Osteoblast (primary cell): ENCODE measurements around the gene RER1. TPM values are rescaled to one million over a fixed set of nuclear protein-coding genes. Genes with fewer than 3 reads are reported as not detected.

Source experiments
- DNase-seq: peaks from one replicate; pipeline ENCODE4 v3.0.0; 2011; ENCODE audit warnings: low spot score, mixed read lengths; ENCODE audit not compliant: insufficient read length; ENCODE audit errors: missing footprints
- H2AFZ ChIP-seq: 2 replicates; pipeline ENCODE4 v1.6.0; 2011; ENCODE audit warnings: mild to moderate bottlenecking, low read length
- H3K27ac ChIP-seq: 2 replicates; pipeline ENCODE4 v1.5.1; 2011; ENCODE audit warnings: mild to moderate bottlenecking, low read depth, low read length, moderate library complexity
- H3K27me3 ChIP-seq: 2 replicates; pipeline ENCODE4 v1.6.0; 2012; ENCODE audit warnings: mild to moderate bottlenecking, control low read depth, inconsistent platforms, low read length, moderate library complexity; ENCODE audit not compliant: insufficient read depth
- H3K36me3 ChIP-seq: 2 replicates; pipeline ENCODE4 v1.5.1; 2011; ENCODE audit warnings: mild to moderate bottlenecking, low read length, control low read depth, moderate library complexity; ENCODE audit not compliant: insufficient read depth
- H3K4me1 ChIP-seq: 2 replicates; pipeline ENCODE4 v1.5.1; 2011; ENCODE audit warnings: mild to moderate bottlenecking, low read length, control low read depth, moderate library complexity; ENCODE audit not compliant: insufficient read depth
- H3K4me2 ChIP-seq: 2 replicates; pipeline ENCODE4 v1.6.0; 2011; ENCODE audit warnings: mild to moderate bottlenecking, low read length; ENCODE audit not compliant: insufficient read depth
- H3K4me3 ChIP-seq: fragments of 200-600 bp; sonication (generic); 3 replicates; pipeline ENCODE4 v1.5.1; 2012; ENCODE audit warnings: mild to moderate bottlenecking, low read length, inconsistent platforms; ENCODE audit not compliant: insufficient read depth
- H3K79me2 ChIP-seq: 2 replicates; pipeline ENCODE4 v1.6.0; 2012; ENCODE audit warnings: mild to moderate bottlenecking, low read length, control low read depth, inconsistent platforms; ENCODE audit not compliant: insufficient read depth
- H3K9me3 ChIP-seq: 2 replicates; pipeline ENCODE4 v1.5.1; 2011; ENCODE audit warnings: low read depth, low read length, control low read depth
- H4K20me1 ChIP-seq: 2 replicates; pipeline ENCODE4 v1.6.0; 2012; ENCODE audit warnings: mild to moderate bottlenecking, low read length, control low read depth; ENCODE audit not compliant: insufficient read depth
- total RNA-seq: library from RNA; depleted of rRNA; stranded (reverse); fragments of >200 nt; gene quantifications from 2 replicates; pipeline ENCODE4 v1.2.3, GENCODE V29; 2012
- TF ChIP-seq, protein P1 (sequence below): IDR thresholded peaks from 2 replicates; pipeline ENCODE4 v1.5.1; 2011; ENCODE audit warnings: mild to moderate bottlenecking, low read depth, low read length, moderate library complexity; ENCODE audit errors: extremely low read depth

The RER1 gene
- total RNA-seq, 1 donor = 95.2 TPM

DNA sequence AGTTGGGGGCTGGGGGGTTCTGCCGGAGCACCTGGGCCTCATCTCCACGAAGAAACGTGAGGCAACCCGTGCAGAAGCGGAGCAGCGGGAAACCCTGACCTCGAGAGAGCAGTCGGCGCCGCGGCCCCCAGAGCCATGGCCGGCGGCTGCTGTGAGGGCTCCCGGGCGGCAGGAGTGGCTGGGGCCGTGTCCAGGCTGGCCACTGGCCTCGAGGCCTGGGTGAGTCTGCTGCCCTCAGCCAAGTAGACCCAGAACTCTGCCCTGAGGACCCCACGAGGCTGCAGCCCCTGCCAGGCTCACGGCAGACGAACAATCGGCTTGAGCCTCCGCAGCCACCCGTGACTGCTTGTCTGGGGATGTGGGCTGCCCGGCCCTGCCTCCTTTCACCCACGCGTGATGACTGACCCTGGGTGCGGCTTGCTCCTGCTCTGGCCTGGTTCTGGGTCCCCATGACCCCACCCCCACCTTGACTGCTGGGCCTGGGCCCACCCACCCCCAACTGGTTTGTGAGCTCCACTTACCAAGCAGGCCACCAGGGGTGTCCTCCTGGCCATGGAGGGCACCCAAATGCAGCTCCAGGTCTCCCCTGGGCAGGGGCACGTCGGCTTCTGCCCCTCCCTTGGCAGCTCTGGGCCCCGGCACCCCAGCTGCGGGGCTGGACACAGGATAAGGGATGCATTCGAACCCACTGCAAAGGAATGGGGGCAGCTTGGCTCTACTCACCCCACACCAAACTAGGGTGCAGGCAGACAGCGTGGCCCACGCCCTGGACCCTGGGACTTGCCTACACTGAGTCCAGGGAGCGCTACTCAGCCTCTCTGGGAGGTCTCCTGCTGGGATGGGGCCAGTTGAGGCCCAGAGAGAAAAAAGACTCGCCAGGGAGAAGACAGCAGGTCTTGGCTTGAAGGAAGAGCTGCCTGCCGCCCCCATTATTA is 34.5 kb upstream of the RER1 start:
- H4K20me1 ChIP-seq = no peaks in the 10 kb centered on the region
- no peaks in the 10 kb centered on the region for H3K9me3 ChIP-seq
- no peak overlapping the region for H2AFZ ChIP-seq
- no peak overlapping the region for H3K4me3 ChIP-seq
- peak; percentile 80 for DNase-seq
- TF ChIP-seq, protein P1, sequence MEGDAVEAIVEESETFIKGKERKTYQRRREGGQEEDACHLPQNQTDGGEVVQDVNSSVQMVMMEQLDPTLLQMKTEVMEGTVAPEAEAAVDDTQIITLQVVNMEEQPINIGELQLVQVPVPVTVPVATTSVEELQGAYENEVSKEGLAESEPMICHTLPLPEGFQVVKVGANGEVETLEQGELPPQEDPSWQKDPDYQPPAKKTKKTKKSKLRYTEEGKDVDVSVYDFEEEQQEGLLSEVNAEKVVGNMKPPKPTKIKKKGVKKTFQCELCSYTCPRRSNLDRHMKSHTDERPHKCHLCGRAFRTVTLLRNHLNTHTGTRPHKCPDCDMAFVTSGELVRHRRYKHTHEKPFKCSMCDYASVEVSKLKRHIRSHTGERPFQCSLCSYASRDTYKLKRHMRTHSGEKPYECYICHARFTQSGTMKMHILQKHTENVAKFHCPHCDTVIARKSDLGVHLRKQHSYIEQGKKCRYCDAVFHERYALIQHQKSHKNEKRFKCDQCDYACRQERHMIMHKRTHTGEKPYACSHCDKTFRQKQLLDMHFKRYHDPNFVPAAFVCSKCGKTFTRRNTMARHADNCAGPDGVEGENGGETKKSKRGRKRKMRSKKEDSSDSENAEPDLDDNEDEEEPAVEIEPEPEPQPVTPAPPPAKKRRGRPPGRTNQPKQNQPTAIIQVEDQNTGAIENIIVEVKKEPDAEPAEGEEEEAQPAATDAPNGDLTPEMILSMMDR = no peak
- no peak overlapping the region for H3K4me2 ChIP-seq
- no peaks in the 10 kb centered on the region for H3K36me3 ChIP-seq
- H3K27ac ChIP-seq = no peak overlapping the region
- no peaks in the 10 kb centered on the region for H3K79me2 ChIP-seq
- H3K4me1 ChIP-seq = no peaks in the 10 kb centered on the region
- H3K27me3 ChIP-seq = no peaks in the 10 kb centered on the region

DNA sequence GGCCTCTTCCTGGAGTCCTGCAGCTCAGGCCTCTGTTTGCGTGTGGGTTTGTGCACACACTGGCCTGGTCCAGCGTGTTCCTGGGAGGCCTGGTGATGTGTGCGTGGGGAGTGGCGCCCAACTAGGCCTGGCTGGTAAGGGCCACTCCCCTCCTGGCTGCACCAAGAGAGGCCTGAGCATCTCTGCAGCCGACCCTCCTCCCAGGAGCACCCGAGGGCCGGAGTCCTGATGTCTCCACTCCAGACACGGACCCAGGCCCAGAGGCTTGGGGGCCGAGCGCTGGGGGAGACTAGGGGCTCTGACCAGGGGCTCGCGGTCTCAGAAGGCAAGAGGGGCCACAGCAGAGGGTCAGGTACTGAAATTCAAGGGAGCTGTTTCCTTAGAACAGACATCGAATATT is 33.6 kb upstream of the RER1 start:
- Histone ChIP-seq H3K9me3 (no peaks in the 10 kb centered on the region), H3K36me3 (no peaks in the 10 kb centered on the region), H3K79me2 (no peaks in the 10 kb centered on the region), H4K20me1 (no peaks in the 10 kb centered on the region), H3K27ac (no peak overlapping the region), H3K4me3 (no peak overlapping the region), H3K4me1 (no peaks in the 10 kb centered on the region), H2AFZ (no peak overlapping the region), H3K4me2 (no peak overlapping the region), H3K27me3 (no peaks in the 10 kb centered on the region)
- TF ChIP-seq, protein P1 = no peak
- DNase-seq = peak; percentile 78

DNA sequence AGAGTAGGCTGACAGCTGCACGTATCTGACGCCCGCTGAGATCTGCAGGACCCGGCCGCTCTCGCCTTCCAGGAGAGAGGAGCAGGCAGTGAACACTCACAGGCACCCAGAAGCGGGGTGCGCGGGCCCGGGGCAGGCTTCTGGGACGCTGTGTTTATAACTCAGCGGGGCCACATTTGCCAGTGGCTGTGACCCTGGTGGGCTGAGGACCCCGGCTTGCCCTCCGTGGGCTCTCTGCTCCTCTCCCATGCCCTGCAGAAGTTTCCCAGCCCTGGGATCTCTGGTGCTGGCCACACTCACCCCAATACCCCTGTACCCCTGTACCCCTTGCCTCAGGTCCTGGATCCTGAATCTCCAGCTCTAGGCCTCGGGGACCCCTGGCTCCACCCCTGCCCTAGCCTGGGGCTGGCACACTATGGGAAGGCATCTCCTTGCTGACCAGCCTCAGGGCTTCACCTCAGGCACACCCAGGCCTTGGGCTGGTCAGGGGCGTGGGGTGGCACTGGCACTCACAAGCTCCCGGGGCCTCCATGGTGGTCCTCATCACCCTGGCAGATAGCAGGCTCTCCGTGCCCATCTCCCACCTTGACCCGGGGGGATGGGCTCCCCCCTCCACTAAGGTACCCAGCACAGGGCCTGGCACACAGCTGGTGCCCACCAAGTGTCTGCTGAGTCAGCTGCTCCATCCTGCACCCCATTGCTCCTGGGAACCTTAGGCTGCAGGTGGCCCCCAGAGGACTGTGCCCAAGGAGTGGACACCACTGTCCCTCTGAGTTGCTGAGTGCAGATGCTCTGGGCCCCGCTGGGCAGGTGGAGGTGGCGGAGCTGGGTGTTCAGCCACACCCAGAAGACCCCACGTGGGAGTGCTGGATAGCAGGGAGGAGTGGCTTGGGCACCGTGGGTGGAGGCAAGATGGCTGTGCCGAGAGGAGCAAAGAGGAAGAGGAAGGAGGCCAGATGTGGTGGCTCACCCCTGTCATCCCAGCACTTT is 32.7 kb upstream of the RER1 start:
- Histone ChIP-seq H4K20me1 (no peaks in the 10 kb centered on the region), H3K4me2 (no peak overlapping the region)

More for the DNA sequence above, 32.7 kb upstream of the RER1 start:
- Histone ChIP-seq H3K27me3 (no peaks in the 10 kb centered on the region), H3K9me3 (no peaks in the 10 kb centered on the region), H3K4me3 (no peak overlapping the region), H3K4me1 (no peaks in the 10 kb centered on the region), H2AFZ (no peak overlapping the region), H3K36me3 (no peaks in the 10 kb centered on the region), H3K79me2 (no peaks in the 10 kb centered on the region), H3K27ac (no peak overlapping the region)
- TF ChIP-seq, protein P1 = no peak
- peak; percentile 89 for DNase-seq
